ENCODE measurements around the gene ONECUT2.

- TF ChIP-seq CTCF (IDR thresholded peaks at IDR 0.05) (no peak), POLR2A (IDR thresholded peaks at IDR 0.05) (no peak), EP300 (IDR thresholded peaks at IDR 0.05) (no peak)
These were observed 11.1 kb downstream of the ONECUT2 start for GRCh38 chr18:57446322-57446721.

Data from tibial nerve (tissue), 4 donors.